B cell (primary cell): ENCODE data around the gene CCDC192.

Source experiments
- CTCF ChIP-seq: fragments of 200-600 bp; IDR thresholded peaks from one replicate; pipeline ENCODE4 v1.8.0; 2022; ENCODE audit warnings: antibody characterized with exemption, mild to moderate bottlenecking
- EZH2 ChIP-seq: IDR thresholded peaks from 2 replicates; pipeline ENCODE4 v1.6.1; 2012; ENCODE audit warnings: borderline replicate concordance, low read depth, mild to moderate bottlenecking, moderate library complexity, low read length; ENCODE audit not compliant: insufficient read depth, poor library complexity, severe bottlenecking

- TF ChIP-seq CTCF, result no peak
- no peak for TF ChIP-seq EZH2
Observed at GRCh38 chr5:127695346-127695745, 7.8 kb upstream of the CCDC192 start.
